Stimulated activated CD8-positive, alpha-beta memory T cell treated with anti-CD3 and anti-CD28 coated beads, Interleukin-4, amount 100 ng/mL, for 24 hours (primary cell): ENCODE results near the gene SPRED3.

Source experiments
- DNase-seq: peaks from one replicate; pipeline ENCODE4 v3.0.0-alpha.2; 2020; ENCODE audit warnings: low read depth

Gene SPRED3

GRCh38 chr19:38371081-38371480 is 17.4 kb upstream of the SPRED3 start:
- no peak for DNase-seq

- DNase-seq = no peak
Measured at GRCh38 chr19:38373907-38374331, 14.6 kb upstream of the SPRED3 start.

- DNase-seq = peak; percentile 97
Measured at GRCh38 chr19:38374332-38375097, 14.0 kb upstream of the SPRED3 start, which contains the start of gene PSMD8. TSS of gene PSMD8 (plus strand) at chr19:38374571. CDS start at chr19:38374602, 31 bp downstream.

- DNase-seq = no peak
Measured at GRCh38 chr19:38375098-38375493, 13.4 kb upstream of the SPRED3 start.

GRCh38 chr19:38375748-38376147 is 12.7 kb upstream of the SPRED3 start:
- DNase-seq = no peak

- DNase-seq = no peak
Measured at GRCh38 chr19:38376576-38376975, 11.9 kb upstream of the SPRED3 start.

- DNase-seq = no peak
Measured at GRCh38 chr19:38377052-38377451, 11.4 kb upstream of the SPRED3 start.

GRCh38 chr19:38378866-38379265 is 9.6 kb upstream of the SPRED3 start:
- no peak for DNase-seq

- no peak for DNase-seq
Measured at GRCh38 chr19:38381138-38381537, 7.4 kb upstream of the SPRED3 start.

GRCh38 chr19:38383184-38383583 is 5.3 kb upstream of the SPRED3 start:
- DNase-seq = no peak

GRCh38 chr19:38383743-38384142 is 4.8 kb upstream of the SPRED3 start:
- DNase-seq = no peak

- DNase-seq = no peak
Measured at GRCh38 chr19:38384209-38385027, 4.1 kb upstream of the SPRED3 start.

- no peak for DNase-seq
Measured at GRCh38 chr19:38385057-38385803, 3.3 kb upstream of the SPRED3 start.

- DNase-seq = no peak
Measured at GRCh38 chr19:38385804-38386257, 2.7 kb upstream of the SPRED3 start.

GRCh38 chr19:38386300-38386970 is 2.1 kb upstream of the SPRED3 start:
- no peak for DNase-seq

- DNase-seq = no peak
Measured at GRCh38 chr19:38386971-38387549, 1.4 kb upstream of the SPRED3 start.

GRCh38 chr19:38387550-38388348 is 748 bp upstream of the SPRED3 start, which contains the start of gene GGN:
TSS of gene GGN (minus strand) at chr19:38388034. CDS start at chr19:38387261, 773 bp downstream.
- DNase-seq = peak; percentile 58

- no peak for DNase-seq
Measured at GRCh38 chr19:38389101-38389925, 816 bp downstream of the SPRED3 start.
